H9 (cell line): ENCODE data around the gene RAB6B. TPM values are rescaled to one million over a fixed set of nuclear protein-coding genes. Genes with fewer than 3 reads are reported as not detected.

Experiments used
- DNase-seq: peaks from one replicate; pipeline ENCODE4 v3.0.0-alpha.2; 2017
- H2AFZ ChIP-seq: one replicate; pipeline ENCODE4 v1.6.1; 2013; ENCODE audit warnings: mild to moderate bottlenecking, low read length, control low read depth, moderate library complexity
- H2AK5ac ChIP-seq: 2 replicates; pipeline ENCODE4 v1.6.1; 2013; ENCODE audit warnings: low read length, control low read depth, mixed read lengths; ENCODE audit not compliant: insufficient read length
- H2BK120ac ChIP-seq: one replicate; pipeline ENCODE4 v1.6.1; 2013; ENCODE audit warnings: low read depth, mild to moderate bottlenecking, low read length, control low read depth, inconsistent platforms; ENCODE audit not compliant: poor library complexity, severe bottlenecking
- H2BK12ac ChIP-seq: 2 replicates; pipeline ENCODE4 v1.6.1; 2013; ENCODE audit warnings: low read length, control low read depth, mixed read lengths, low read depth; ENCODE audit not compliant: insufficient read length
- H2BK15ac ChIP-seq: 2 replicates; pipeline ENCODE4 v1.6.1; 2013; ENCODE audit warnings: low read depth, low read length, control low read depth
- H2BK20ac ChIP-seq: one replicate; pipeline ENCODE4 v1.6.1; 2013; ENCODE audit warnings: low read depth, mild to moderate bottlenecking, low read length, control low read depth, inconsistent platforms; ENCODE audit not compliant: poor library complexity, severe bottlenecking
- H2BK5ac ChIP-seq: 2 replicates; pipeline ENCODE4 v1.6.1; 2013; ENCODE audit warnings: low read length, control low read depth, mixed read lengths; ENCODE audit not compliant: insufficient read length
- H3K14ac ChIP-seq: 2 replicates; pipeline ENCODE4 v1.6.1; 2013; ENCODE audit warnings: low read length, control low read depth; ENCODE audit not compliant: insufficient read depth
- H3K18ac ChIP-seq: 2 replicates; pipeline ENCODE4 v1.6.1; 2013; ENCODE audit warnings: low read depth, mild to moderate bottlenecking, mixed read lengths, low read length, control low read depth; ENCODE audit not compliant: insufficient read length
- H3K23ac ChIP-seq: 2 replicates; pipeline ENCODE4 v1.6.1; 2013; ENCODE audit warnings: low read length, control low read depth, mixed read lengths, low read depth; ENCODE audit not compliant: insufficient read length
- H3K23me2 ChIP-seq: 2 replicates; pipeline ENCODE4 v1.6.1; 2013; ENCODE audit warnings: low read depth, mild to moderate bottlenecking, mixed read lengths, low read length, control low read depth; ENCODE audit not compliant: insufficient read length, poor library complexity, severe bottlenecking
- H3K27ac ChIP-seq: 2 replicates; pipeline ENCODE4 v1.5.1; 2013; ENCODE audit warnings: low read length, control low read depth, mixed read lengths, low read depth; ENCODE audit not compliant: insufficient read length
- H3K27me3 ChIP-seq: 2 replicates; pipeline ENCODE4 v1.6.1; 2013; ENCODE audit warnings: low read length, control low read depth, inconsistent platforms; ENCODE audit not compliant: insufficient read depth
- H3K4ac ChIP-seq: 2 replicates; pipeline ENCODE4 v1.6.1; 2013; ENCODE audit warnings: low read depth, mild to moderate bottlenecking, control low read depth, inconsistent platforms, low read length, moderate library complexity
- H3K4me1 ChIP-seq: 2 replicates; pipeline ENCODE4 v1.6.1; 2013; ENCODE audit warnings: low read length, control low read depth, inconsistent platforms; ENCODE audit not compliant: insufficient read depth
- H3K4me2 ChIP-seq: 2 replicates; pipeline ENCODE4 v1.6.1; 2013; ENCODE audit warnings: low read length, control low read depth, mixed read lengths; ENCODE audit not compliant: insufficient read length, insufficient read depth
- H3K56ac ChIP-seq: 2 replicates; pipeline ENCODE4 v1.6.1; 2013; ENCODE audit warnings: low read depth, mild to moderate bottlenecking, mixed read lengths, low read length, control low read depth; ENCODE audit not compliant: insufficient read length
- H3K79me1 ChIP-seq: 2 replicates; pipeline ENCODE4 v1.6.1; 2013; ENCODE audit warnings: low read depth, mild to moderate bottlenecking, moderate library complexity, low read length, control low read depth, inconsistent platforms; ENCODE audit not compliant: insufficient read depth, poor library complexity, severe bottlenecking
- H3K79me2 ChIP-seq: 2 replicates; pipeline ENCODE4 v1.6.1; 2013; ENCODE audit warnings: low read length, control low read depth, inconsistent platforms; ENCODE audit not compliant: insufficient read depth
- H3K9ac ChIP-seq: 2 replicates; pipeline ENCODE4 v1.6.1; 2013; ENCODE audit warnings: low read length, control low read depth, mixed read lengths; ENCODE audit not compliant: insufficient read length; ENCODE audit errors: extremely low read depth
- H3K9me3 ChIP-seq: one replicate; pipeline ENCODE4 v1.6.1; 2013; ENCODE audit warnings: low read depth, low read length, inconsistent platforms; ENCODE audit not compliant: control insufficient read depth
- H3T11ph ChIP-seq: one replicate; pipeline ENCODE4 v1.6.1; 2013; ENCODE audit warnings: mild to moderate bottlenecking, low read length, control low read depth, inconsistent platforms
- H4K20me1 ChIP-seq: one replicate; pipeline ENCODE4 v1.6.1; 2013; ENCODE audit not compliant: control insufficient read depth, insufficient read length, insufficient read depth
- H4K5ac ChIP-seq: 2 replicates; pipeline ENCODE4 v1.6.1; 2013; ENCODE audit warnings: low read depth, mild to moderate bottlenecking, mixed read lengths, low read length, control low read depth; ENCODE audit not compliant: insufficient read length
- H4K8ac ChIP-seq: replicated peaks from 2 replicates; pipeline ENCODE4 v1.6.1; 2013; ENCODE audit warnings: low read length, control low read depth, mixed read lengths, low read depth; ENCODE audit not compliant: insufficient read length
- H4K91ac ChIP-seq: 2 replicates; pipeline ENCODE4 v1.6.1; 2013; ENCODE audit warnings: low read depth, mild to moderate bottlenecking, moderate library complexity, mixed read lengths, low read length, control low read depth; ENCODE audit not compliant: insufficient read length
- H3K27ac Mint-ChIP-seq, 3 experiments: 2 replicates in 2 of 3; 3 replicates in 1 of 3; pipeline ENCODE4 v1.8.0; 2020 to 2021; ENCODE audit warnings: mixed read lengths in 3 of 3, mild to moderate bottlenecking in 1 of 3, moderate library complexity in 1 of 3
- H3K27me3 Mint-ChIP-seq: 2 replicates; pipeline ENCODE4 v1.8.0; 2021; ENCODE audit warnings: low read depth, mild to moderate bottlenecking, moderate library complexity, mixed read lengths
- H3K36me3 Mint-ChIP-seq, 3 experiments: 2 replicates in 2 of 3; 3 replicates in 1 of 3; pipeline ENCODE4 v1.8.0; 2020 to 2021; ENCODE audit warnings: low read depth in 3 of 3, mixed read lengths in 3 of 3; ENCODE audit not compliant: insufficient read depth in 1 of 3
- H3K4me1 Mint-ChIP-seq, 2 experiments: 2 replicates each; pipeline ENCODE4 v1.8.0; 2020; ENCODE audit warnings: mixed read lengths in 2 of 2
- H3K4me3 Mint-ChIP-seq, 2 experiments: 2 replicates in 1 of 2; 3 replicates in 1 of 2; pipeline ENCODE4 v1.8.0; 2020 to 2021; ENCODE audit warnings: mild to moderate bottlenecking in 2 of 2, mixed read lengths in 2 of 2, moderate library complexity in 1 of 2
- H3K9me3 Mint-ChIP-seq, 2 experiments: 2 replicates in 1 of 2; 3 replicates in 1 of 2; pipeline ENCODE4 v1.8.0; 2020; ENCODE audit warnings: mild to moderate bottlenecking in 2 of 2, mixed read lengths in 2 of 2, moderate library complexity in 1 of 2
- WGBS: extraction: QIAGEN DNeasy Blood & Tissue Kit; methylation state at CpG from one replicate; pipeline ENCODE4 v1.1.7; 2013; ENCODE audit warnings: missing lambda C conversion rate, low lambda C conversion rate, mixed read lengths; ENCODE audit not compliant: insufficient read length; ENCODE audit errors: extremely low coverage; 5-methylcytosine and 5-hydroxymethylcytosine counted together
- total RNA-seq: library from RNA; stranded (reverse); gene quantifications from 2 replicates; pipeline ENCODE4 v1.2.1, GENCODE V29; 2021
- TF ChIP-seq, protein P1 (sequence below): fragments of 200-600 bp; sonication (generic); conservative IDR thresholded peaks from 3 replicates; pipeline ENCODE4 v1.8.0; 2021; ENCODE audit warnings: antibody characterized with exemption, mild to moderate bottlenecking

Gene RAB6B
- total RNA-seq, 1 experiment from 2014 or later: 12.3 TPM

GRCh38 chr3:133931084-133931483, 35.4 kb upstream of the RAB6B start:
- WGBS: no CpG with 5 or more reads among the region's 8 CpGs
- no peak overlapping the region for H3K18ac ChIP-seq

More at GRCh38 chr3:133931084-133931483, 35.4 kb upstream of the RAB6B start:
- no peak overlapping the region for H3K14ac ChIP-seq
- H3K9me3 Mint-ChIP-seq: no peaks in the 10 kb centered on the region; a peak in 1 of 5 replicates
- no peaks in the 10 kb centered on the region; the same call in 1 of the 2 replicates for H3K27me3 ChIP-seq
- H3K27ac Mint-ChIP-seq: no peak overlapping the region; a peak in 1 of 7 replicates
- H2AFZ ChIP-seq: no peak overlapping the region
- H3K4me3 Mint-ChIP-seq: no peak overlapping the region
- no peaks in the 10 kb centered on the region for H3K4me1 ChIP-seq
- no peaks in the 10 kb centered on the region for H4K20me1 ChIP-seq
- H2BK15ac ChIP-seq: no peak overlapping the region
- H3K4me1 Mint-ChIP-seq: peaks cover 13 to 15% of the 10 kb centered on the region in 2 experiments
- H4K91ac ChIP-seq: no peak overlapping the region
- no peak overlapping the region for H3T11ph ChIP-seq
- no peaks in the 10 kb centered on the region for H3K9me3 ChIP-seq
- peak; percentile 8 for DNase-seq
- H4K8ac ChIP-seq: no peak overlapping the region
- no peak overlapping the region for H3K4ac ChIP-seq
- H3K79me1 ChIP-seq: no peaks in the 10 kb centered on the region
- H2BK12ac ChIP-seq: no peak overlapping the region
- H2BK5ac ChIP-seq: no peak overlapping the region
- no peak overlapping the region for H4K5ac ChIP-seq
- no peak overlapping the region for H3K27ac ChIP-seq
- H3K23me2 ChIP-seq: peaks cover 5% of the 10 kb centered on the region
- no peak overlapping the region for H2AK5ac ChIP-seq
- H3K56ac ChIP-seq: no peak overlapping the region
- no peak overlapping the region for H3K4me2 ChIP-seq
- H2BK20ac ChIP-seq: no peak overlapping the region
- H3K27me3 Mint-ChIP-seq: peaks cover 31% of the 10 kb centered on the region
- TF ChIP-seq, protein P1, sequence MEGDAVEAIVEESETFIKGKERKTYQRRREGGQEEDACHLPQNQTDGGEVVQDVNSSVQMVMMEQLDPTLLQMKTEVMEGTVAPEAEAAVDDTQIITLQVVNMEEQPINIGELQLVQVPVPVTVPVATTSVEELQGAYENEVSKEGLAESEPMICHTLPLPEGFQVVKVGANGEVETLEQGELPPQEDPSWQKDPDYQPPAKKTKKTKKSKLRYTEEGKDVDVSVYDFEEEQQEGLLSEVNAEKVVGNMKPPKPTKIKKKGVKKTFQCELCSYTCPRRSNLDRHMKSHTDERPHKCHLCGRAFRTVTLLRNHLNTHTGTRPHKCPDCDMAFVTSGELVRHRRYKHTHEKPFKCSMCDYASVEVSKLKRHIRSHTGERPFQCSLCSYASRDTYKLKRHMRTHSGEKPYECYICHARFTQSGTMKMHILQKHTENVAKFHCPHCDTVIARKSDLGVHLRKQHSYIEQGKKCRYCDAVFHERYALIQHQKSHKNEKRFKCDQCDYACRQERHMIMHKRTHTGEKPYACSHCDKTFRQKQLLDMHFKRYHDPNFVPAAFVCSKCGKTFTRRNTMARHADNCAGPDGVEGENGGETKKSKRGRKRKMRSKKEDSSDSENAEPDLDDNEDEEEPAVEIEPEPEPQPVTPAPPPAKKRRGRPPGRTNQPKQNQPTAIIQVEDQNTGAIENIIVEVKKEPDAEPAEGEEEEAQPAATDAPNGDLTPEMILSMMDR: no peak
- no peak overlapping the region for H3K23ac ChIP-seq
- no peaks in the 10 kb centered on the region; a peak in 1 of 7 replicates for H3K36me3 Mint-ChIP-seq
- H3K79me2 ChIP-seq: no peaks in the 10 kb centered on the region
- H2BK120ac ChIP-seq: no peak overlapping the region
- H3K9ac ChIP-seq: no peak overlapping the region
